GM19043 (cell line): ENCODE data around the gene LIMS2.

Experiments
- ATAC-seq: cut with Tn5 transposase; IDR thresholded peaks from one replicate; pipeline ENCODE4 v1.9.1; 2021; ENCODE audit warnings: low read depth; ENCODE audit not compliant: unreplicated experiment

The LIMS2 gene

DNA sequence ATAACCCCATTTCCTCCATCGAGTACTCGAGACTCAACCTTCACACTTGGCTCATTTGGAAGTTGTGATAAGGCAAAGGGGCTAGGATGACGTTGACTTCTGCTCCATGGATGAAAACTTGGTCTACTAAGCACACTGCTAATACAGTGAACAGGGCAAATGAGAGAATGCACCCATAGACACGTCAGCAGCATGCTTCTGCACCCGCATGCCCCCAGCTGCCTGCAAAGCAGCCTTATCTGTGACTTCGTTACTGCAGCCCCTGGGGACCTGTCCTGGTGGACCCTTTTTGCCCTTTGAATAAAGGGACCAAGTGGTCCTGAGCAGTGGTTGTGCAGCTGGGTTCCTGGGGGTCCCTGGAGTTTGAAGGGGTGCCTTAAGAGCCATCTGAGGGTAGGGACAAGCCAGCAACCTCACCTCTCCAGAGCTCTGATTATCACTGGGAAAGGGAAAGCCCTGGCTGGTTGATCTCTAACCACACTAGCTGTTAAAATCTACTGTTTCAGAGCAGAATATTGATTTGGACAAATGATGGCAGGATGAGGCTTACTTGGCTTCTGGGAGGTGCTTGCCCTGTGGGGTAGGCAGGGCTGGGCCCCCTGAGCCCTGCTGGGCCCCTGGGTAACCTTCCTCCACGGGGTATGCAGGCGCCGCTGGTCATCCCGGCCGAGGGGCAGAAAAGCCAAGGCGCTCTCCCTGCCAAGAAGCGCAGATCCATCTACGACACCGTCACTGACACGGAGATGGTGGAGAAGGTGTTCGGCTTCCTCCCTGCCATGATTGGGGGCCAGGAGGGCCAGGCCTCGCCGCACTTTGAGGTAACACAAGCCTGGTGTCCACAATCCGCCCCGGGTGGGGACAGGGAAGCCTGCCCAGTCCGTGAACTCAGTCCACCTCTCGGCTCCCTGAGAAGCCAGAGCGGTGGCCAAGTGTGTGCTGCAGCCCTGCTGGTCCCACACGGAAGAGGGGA lies 67.0 kb downstream of the LIMS2 start:
- no peak for ATAC-seq

DNA sequence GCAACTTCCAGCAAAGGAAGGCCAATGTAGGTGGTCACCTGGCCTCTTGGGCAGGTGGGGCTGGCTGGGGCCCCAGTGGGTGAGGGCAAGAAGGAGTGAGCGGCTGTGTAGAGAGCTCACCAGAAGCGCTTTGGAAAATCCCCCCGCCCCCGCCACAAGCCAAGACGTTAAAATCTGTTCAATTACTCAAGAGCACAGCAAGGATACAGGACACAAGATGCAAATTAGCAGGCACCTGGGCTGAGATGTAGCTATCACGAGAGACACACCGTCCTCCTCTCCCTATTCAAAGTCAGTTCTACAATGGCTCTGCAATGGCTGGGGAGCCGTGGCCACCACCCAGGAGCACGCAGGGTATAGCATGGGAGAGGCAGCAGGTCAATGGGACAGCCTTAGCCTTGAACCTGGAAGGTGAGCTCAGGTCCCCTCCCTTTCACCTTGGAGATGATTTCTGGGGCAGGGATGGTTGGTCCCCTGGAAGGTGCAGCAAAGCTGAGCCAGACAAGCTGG lies 67.9 kb downstream of the LIMS2 start:
- no peak for ATAC-seq

DNA sequence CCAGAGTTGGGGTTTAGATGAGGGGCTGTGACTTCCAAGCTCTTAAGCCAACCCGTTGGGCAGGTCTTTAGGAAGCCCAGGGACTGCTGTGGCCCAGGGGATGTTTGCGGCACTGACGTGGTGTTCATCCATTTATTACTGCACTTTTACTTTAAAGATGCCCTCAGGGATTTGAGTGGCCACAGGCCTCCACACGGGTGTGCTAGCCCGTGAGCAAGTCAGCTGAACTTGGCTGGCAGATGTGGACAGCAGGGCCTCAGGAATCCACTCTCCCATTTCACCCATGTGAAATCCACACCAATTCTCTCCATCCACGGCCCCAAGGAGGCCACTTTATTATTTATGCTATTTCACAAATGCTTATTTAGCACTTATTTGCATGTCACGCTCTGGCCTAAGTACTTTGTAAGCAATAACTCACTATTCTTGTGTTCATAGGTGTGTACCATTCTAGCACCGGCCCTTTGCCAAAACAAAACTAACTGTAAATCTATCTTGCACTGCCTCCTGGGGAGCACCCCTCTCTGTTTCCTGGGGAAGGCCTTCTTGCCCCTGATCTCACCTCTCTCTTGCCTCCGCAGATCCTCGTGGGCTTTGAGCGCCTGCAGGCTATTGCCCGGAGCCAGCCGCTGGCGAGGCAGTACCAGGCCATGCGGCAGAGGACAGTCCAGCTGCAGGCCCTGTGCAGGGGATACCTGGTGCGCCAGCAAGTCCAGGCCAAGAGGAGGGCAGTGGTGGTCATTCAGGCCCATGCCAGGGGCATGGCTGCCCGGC lies 68.5 kb downstream of the LIMS2 start:
- ATAC-seq, result no peak

DNA sequence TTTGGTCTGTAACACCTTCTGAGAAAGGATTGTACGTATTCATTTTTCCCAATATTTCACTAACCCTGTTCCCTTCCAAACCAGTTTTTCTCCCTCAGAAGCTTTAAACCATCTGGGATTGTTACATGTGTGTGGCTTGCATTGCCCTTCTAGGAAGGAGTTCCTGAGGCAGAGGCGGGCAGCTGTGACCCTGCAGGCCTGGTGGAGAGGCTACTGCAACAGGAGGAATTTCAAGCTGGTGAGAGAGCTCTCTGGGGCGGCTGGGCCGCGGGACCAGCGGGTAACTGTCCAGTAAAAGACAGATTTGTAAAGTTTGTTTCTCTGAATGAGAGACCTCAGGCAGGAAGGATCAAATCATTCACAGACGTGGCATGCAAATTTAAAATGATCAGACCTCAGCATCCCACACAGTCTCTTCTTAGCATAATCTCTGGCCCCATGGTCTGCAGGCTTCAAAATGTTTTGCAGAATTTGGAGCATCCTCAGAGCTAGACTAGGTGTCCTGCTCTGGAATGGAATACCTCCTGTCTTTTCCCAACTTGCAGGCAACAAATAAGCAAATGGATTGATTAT lies 69.6 kb downstream of the LIMS2 start:
- ATAC-seq, result no peak

DNA sequence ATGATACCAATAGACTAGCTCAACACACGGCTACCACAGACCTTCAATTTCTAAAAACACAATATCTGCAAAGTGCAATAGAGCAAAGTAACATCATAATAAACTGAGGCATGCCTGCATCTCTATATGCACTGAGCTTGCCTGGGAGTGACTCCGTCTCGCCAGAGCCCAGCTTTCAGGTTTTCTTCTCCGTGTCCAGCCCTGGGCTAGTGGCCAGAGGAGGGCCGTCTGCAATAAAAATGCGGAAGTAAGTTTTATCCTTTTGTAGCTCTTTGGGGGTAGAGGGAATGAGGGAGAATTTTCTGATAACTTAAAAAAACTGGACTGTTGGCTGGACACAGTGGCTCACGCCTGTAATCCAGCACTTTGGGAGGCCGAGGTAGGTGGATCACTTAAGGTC lies 70.3 kb downstream of the LIMS2 start:
- ATAC-seq, result no peak

GRCh38 chr2:127599211-127599610 lies 76.1 kb downstream of the LIMS2 start:
- no peak for ATAC-seq

DNA sequence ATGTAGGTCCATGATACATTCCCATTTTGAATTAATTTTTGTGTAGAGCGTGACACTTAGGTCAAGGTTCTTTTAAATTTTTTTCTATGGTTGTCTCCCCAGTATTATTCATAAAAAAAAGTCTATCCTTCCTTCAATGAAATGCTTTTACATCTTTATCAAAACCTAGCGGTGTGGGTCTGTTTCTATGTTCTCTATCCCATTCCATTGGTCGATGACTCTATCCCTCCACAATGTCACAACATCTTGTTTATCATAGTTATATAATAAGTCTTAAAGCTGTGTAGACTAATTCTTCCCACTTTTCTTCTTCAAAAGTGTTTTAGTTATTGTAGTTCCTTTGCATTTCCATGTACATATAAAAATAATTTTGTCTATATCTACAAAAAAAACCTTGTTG lies 76.6 kb downstream of the LIMS2 start:
- no peak for ATAC-seq

GRCh38 chr2:127597984-127598380 lies 77.3 kb downstream of the LIMS2 start:
- ATAC-seq, result no peak

DNA sequence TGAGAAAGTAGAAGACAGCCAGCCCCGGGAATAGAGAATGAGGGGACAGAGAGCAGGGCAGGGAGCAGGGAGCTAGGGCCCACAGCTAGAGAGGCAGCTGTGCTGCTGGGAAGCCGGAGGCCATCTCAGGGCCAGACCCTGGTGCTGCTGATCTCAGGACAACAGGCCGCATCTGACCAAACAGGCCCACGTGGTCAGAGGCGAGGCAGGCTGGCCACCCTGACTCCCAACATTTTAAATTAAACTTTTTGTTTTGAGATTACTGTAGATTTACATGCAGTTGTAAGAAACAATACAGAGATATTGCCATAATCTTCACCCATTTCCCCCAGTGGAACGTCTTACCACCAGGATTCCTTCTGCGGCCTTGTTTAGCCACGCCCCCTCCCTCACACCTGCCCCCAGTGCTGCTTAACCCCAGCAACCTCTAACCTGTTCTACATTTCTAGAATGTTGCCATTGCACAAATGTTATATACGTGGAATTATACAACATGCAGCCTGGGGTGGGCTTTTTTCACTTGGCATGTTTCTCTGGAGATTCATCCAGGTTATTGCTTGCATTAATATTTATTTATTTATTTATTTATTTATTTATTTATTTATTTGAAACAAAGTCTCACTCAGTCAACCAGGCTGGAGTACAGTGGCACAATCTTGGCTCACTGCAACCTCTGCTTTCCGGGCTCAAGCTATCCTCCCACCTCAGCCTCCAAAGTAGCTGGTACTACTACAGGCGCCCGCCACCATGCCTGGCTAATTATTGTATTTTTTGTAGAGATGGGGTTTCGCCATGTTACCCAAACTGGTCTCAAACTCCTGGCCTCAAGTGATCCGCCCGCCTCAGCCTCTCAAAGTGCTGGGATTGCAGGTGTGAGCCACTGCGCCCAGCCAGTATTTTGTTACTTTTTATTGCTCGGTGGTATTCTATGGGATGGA lies 78.0 kb downstream of the LIMS2 start:
- no peak for ATAC-seq

DNA sequence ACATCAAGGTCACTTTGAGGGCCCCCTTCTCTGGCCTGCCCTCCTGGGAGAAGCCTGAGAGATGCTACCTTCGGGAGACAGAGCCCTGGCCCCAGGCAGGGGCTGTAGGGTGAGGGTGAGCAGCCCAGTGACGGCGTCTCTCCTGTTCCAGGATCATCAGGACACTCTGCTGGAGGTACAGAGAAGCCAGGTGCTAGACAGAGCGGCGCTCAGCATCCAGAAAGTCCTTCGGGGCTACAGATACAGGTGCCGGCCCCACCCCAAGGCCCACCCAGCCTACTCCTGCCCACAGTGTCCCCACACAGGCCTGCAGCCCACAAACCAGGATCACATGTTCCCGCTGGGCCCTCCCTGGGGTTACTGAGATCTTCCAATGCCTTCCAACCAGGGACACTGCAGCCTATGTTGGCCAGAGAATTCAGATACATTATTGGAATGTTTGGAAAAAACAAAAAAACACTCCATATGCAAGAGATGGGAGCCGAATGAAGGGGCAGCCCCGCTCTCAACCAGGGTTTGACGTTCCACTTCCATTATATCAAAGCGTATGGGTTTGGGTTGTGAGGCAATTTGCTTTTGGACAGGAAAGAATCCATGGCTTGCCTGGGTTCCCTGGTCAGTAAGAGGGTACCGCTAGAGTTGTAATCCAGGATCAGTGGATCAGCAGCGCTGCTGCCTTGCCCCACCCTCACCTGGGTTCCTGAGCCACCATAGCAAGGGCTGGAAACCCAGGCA lies 78.9 kb downstream of the LIMS2 start:
- ATAC-seq, result no peak

DNA sequence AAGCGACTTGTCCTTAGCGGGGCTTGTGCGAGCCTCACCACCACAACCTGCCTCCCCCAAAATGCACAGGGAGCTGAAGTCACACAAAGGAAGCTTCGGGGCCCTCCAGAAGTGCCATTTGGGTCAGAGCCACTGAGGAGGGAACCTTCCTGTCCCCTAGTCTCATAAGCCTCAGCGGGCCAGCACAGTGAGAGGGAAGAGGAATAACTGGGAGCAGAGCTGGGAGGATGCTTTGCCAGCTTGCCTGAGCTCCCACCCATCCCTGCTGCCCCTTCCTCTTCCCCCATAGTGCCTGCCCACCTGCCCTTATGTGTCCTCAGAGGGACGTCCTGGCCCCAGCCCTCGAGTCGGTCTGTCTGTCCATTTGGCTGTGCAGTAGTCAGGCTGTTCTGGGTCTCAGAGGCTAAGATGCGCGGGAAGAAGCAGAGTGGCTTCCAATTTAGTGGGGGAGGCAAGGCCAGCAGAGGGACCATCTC lies 81.2 kb downstream of the LIMS2 start:
- no peak for ATAC-seq

GRCh38 chr2:127593228-127594115 lies 81.9 kb downstream of the LIMS2 start:
- no peak for ATAC-seq

- no peak for ATAC-seq
Observed at GRCh38 chr2:127592761-127593227, 82.5 kb downstream of the LIMS2 start.

- ATAC-seq, result no peak
Observed at GRCh38 chr2:127591221-127591923, 84.0 kb downstream of the LIMS2 start.

GRCh38 chr2:127590386-127591190 lies 84.7 kb downstream of the LIMS2 start:
- ATAC-seq, result no peak

DNA sequence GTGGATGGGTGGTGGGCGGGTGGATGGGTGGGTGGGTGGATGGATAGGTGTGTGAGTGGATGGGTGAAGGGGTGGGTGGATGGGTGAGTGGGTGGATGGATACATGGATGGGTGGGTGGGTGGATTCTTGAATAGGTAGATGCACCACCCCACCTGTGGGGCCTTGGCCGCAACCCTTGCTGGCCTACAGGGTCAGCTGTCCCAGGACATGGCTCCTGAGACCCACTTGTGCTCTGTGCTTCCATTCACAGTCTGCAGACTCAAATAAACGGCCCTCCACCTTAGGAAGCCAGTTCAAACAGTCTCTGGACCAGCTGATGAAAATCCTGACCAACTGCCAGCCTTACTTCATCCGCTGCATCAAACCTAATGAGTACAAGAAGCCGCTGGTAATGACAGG lies 85.5 kb downstream of the LIMS2 start:
- no peak for ATAC-seq

DNA sequence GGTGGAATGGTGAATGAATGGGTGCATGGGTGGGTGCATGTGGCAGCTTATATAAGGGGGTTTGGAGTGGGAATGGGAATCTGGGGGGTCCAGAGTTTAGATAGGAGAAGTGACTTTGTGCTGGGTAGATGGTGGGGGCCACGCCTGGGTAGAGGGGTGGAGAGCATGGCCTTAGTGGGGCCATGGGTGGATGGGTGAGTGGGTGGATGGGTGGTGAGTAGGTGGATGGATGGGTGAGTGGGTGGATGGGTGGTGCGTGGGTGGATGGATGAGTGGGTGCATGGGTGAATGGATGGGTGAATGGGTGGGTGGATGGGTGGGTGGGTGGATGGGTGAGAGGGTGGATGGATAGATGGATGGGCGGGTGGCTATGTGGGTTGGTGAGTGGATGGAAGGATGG lies 86.0 kb downstream of the LIMS2 start:
- no peak for ATAC-seq
